Vagina (tissue), 2 donors: ENCODE results near the gene TRMT2A.

Source experiments
- POLR2A ChIP-seq, 2 donors: fragments of 450-650 bp; IDR thresholded peaks; one replicate each; pipeline ENCODE4 v1.6.1; 2017; ENCODE audit warnings: antibody characterized with exemption in 2 of 2, mild to moderate bottlenecking in 2 of 2, moderate library complexity in 2 of 2
- POLR2AphosphoS5 ChIP-seq, 2 donors: sonication (generic); formaldehyde crosslinking; IDR thresholded peaks; one replicate each; pipeline ENCODE4 v1.9.0; 2017; ENCODE audit warnings: antibody characterized with exemption in 2 of 2, mild to moderate bottlenecking in 2 of 2, low read depth in 1 of 2; ENCODE audit not compliant: insufficient read depth in 1 of 2
- TF ChIP-seq, protein P1 (sequence below), 3 experiments: fragments of 450-650 bp in 2 of 3; fragments of 200-600 bp in 1 of 3; sonication (generic) in 1 of 3; IDR thresholded peaks; one replicate each; pipeline ENCODE4 v1.5.1; 2017 to 2019; ENCODE audit warnings: antibody characterized with exemption in 3 of 3, mild to moderate bottlenecking in 2 of 3, moderate library complexity in 2 of 3

DNA sequence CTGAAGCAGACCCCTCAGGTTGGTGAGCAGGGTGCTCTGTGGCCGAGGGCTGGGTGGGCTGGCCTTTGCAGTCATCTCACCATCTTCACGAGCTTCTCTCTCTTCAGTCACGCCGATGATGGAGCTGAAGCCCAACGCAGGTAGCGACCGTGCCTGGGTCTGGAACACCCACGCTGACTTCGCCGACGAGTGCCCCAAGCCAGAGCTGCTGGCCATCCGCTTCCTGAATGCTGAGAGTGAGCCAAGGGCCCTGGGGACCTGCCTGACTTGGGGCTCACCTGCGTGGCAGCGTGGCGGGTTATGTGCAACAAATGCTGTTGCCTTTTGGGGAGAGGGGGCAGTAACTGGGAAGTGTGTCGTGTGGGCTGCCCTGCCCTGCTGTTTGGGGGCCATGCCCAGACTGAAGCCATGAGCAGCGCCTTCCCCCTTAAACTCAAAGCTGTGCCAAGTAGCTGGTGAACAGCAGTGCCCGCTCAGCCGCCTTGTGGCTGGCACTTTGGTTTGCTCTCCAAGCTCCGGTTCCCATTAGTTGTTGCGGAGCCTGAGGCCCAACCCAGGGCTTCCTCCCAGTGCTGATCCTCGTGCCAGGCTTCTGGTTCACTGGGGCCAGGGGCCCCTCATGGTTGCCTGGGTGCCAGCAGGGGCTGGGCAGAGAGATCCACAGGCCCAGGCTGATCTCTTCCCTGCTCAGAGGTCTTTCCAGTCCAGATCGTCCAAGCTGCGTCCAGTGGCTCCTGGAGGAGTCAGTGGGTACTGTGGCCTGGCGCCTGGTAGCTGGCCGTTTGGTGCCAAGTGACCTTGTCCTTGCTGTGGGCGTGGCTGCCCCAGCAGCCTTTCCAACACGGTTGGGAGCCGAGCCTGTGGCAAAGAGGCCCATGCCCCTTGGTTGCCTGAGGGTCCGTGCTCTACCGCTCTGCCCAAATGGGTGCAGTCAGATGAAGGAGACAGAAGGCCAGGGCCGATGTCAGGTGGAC lies 8.5 kb upstream of the TRMT2A start:
- TF ChIP-seq, protein P1, sequence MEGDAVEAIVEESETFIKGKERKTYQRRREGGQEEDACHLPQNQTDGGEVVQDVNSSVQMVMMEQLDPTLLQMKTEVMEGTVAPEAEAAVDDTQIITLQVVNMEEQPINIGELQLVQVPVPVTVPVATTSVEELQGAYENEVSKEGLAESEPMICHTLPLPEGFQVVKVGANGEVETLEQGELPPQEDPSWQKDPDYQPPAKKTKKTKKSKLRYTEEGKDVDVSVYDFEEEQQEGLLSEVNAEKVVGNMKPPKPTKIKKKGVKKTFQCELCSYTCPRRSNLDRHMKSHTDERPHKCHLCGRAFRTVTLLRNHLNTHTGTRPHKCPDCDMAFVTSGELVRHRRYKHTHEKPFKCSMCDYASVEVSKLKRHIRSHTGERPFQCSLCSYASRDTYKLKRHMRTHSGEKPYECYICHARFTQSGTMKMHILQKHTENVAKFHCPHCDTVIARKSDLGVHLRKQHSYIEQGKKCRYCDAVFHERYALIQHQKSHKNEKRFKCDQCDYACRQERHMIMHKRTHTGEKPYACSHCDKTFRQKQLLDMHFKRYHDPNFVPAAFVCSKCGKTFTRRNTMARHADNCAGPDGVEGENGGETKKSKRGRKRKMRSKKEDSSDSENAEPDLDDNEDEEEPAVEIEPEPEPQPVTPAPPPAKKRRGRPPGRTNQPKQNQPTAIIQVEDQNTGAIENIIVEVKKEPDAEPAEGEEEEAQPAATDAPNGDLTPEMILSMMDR (IDR thresholded peaks at IDR 0.05) = no peak
- TF ChIP-seq POLR2AphosphoS5 (IDR thresholded peaks at IDR 0.05; ENCODE audit: insufficient read depth in 1 of 2, low read depth in 1 of 2) (no peak), POLR2A (IDR thresholded peaks at IDR 0.05) (no peak)
